ENCODE data around the gene ZNF793.

Gene ZNF793

DNA sequence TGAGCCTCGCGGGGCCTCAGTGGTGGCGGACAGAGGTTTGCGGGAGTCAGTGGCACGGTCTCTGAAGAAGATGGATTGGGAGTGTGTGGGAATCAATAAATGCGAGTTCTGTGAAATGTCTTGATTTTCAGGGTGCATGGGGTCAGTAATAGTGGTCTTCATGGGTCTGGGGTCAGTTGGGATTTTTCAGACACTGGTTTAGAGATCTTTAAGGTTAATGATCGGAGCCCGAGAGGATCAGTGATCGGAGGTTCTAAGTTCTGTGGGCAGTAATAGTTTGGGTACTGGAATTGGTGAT, 377 bp downstream of the ZNF793 start (continued):
- 0 out of 2 replicates have a peak, but pooled peaks have one; percentile 6 for TF ChIP-seq ZNF416 (tag by site-specific recombination; IDR thresholded peaks at IDR 0.05)
- TF ChIP-seq, protein P1, sequence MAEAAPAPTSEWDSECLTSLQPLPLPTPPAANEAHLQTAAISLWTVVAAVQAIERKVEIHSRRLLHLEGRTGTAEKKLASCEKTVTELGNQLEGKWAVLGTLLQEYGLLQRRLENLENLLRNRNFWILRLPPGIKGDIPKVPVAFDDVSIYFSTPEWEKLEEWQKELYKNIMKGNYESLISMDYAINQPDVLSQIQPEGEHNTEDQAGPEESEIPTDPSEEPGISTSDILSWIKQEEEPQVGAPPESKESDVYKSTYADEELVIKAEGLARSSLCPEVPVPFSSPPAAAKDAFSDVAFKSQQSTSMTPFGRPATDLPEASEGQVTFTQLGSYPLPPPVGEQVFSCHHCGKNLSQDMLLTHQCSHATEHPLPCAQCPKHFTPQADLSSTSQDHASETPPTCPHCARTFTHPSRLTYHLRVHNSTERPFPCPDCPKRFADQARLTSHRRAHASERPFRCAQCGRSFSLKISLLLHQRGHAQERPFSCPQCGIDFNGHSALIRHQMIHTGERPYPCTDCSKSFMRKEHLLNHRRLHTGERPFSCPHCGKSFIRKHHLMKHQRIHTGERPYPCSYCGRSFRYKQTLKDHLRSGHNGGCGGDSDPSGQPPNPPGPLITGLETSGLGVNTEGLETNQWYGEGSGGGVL (tag by site-specific recombination; IDR thresholded peaks at IDR 0.05): peak; percentile 37; the same call in 1 of the 2 replicates
- 0 out of 2 replicates have a peak, but pooled peaks have one; percentile 1 for TF ChIP-seq ZNF610 (tag by site-specific recombination; IDR thresholded peaks at IDR 0.05; ENCODE audit: borderline replicate concordance)
- TF ChIP-seq ZNF404 (tag by site-specific recombination; IDR thresholded peaks at IDR 0.05): 0 out of 2 replicates have a peak, but pooled peaks have one; percentile 2
- TF ChIP-seq ZNF585B (tag by site-specific recombination; IDR thresholded peaks at IDR 0.05): 0 out of 2 replicates have a peak, but pooled peaks have one; percentile 15
- TF ChIP-seq, protein P2, sequence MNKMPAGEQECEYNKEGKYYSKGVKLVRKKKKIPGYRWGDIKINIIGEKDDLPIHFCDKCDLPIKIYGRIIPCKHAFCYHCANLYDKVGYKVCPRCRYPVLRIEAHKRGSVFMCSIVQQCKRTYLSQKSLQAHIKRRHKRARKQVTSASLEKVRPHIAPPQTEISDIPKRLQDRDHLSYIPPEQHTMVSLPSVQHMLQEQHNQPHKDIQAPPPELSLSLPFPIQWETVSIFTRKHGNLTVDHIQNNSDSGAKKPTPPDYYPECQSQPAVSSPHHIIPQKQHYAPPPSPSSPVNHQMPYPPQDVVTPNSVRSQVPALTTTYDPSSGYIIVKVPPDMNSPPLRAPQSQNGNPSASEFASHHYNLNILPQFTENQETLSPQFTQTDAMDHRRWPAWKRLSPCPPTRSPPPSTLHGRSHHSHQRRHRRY (tag by site-specific recombination; IDR thresholded peaks at IDR 0.05): 0 out of 2 replicates have a peak, but pooled peaks have one; percentile 68
- 0 out of 2 replicates have a peak, but pooled peaks have one; percentile 3 for TF ChIP-seq KLF16 (tag by site-specific recombination; IDR thresholded peaks at IDR 0.05)
- 0 out of 2 replicates have a peak, but pooled peaks have one; percentile 17 for TF ChIP-seq BCL11A (tag by site-specific recombination; IDR thresholded peaks at IDR 0.05; ENCODE audit: low read depth)
- peak; percentile 74; the same call in 1 of the 2 replicates for TF ChIP-seq BCL11B (tag by site-specific recombination; IDR thresholded peaks at IDR 0.05; ENCODE audit: low read depth)
- TF ChIP-seq ZNF394 (tag by site-specific recombination; IDR thresholded peaks at IDR 0.05; ENCODE audit: borderline replicate concordance): peak; percentile 7; the same call in 1 of the 2 replicates
- TF ChIP-seq ZNF366 (tag by site-specific recombination; conservative IDR thresholded peaks at IDR 0.05): 0 out of 2 replicates have a peak, but pooled peaks have one; percentile 2
- TF ChIP-seq ZNF169 (tag by site-specific recombination; IDR thresholded peaks at IDR 0.05): peak; percentile 74
- TF ChIP-seq EGR2 (tag by site-specific recombination; IDR thresholded peaks at IDR 0.05; ENCODE audit: low read depth): no peak
- TF ChIP-seq ZNF302 (tag by site-specific recombination; IDR thresholded peaks at IDR 0.05; ENCODE audit: low read depth): peak; percentile 7
- TF ChIP-seq ZNF514 (tag by site-specific recombination; IDR thresholded peaks at IDR 0.05): peak; percentile 6; the same call in 1 of the 2 replicates
- TF ChIP-seq ZNF184 (tag by site-specific recombination; IDR thresholded peaks at IDR 0.05): no peak
- TF ChIP-seq, protein P3, sequence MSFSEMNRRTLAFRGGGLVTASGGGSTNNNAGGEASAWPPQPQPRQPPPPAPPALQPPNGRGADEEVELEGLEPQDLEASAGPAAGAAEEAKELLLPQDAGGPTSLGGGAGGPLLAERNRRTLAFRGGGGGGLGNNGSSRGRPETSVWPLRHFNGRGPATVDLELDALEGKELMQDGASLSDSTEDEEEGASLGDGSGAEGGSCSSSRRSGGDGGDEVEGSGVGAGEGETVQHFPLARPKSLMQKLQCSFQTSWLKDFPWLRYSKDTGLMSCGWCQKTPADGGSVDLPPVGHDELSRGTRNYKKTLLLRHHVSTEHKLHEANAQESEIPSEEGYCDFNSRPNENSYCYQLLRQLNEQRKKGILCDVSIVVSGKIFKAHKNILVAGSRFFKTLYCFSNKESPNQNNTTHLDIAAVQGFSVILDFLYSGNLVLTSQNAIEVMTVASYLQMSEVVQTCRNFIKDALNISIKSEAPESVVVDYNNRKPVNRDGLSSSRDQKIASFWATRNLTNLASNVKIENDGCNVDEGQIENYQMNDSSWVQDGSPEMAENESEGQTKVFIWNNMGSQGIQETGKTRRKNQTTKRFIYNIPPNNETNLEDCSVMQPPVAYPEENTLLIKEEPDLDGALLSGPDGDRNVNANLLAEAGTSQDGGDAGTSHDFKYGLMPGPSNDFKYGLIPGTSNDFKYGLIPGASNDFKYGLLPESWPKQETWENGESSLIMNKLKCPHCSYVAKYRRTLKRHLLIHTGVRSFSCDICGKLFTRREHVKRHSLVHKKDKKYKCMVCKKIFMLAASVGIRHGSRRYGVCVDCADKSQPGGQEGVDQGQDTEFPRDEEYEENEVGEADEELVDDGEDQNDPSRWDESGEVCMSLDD (tag by site-specific recombination; IDR thresholded peaks at IDR 0.05): peak; percentile 89
- TF ChIP-seq, protein P4, sequence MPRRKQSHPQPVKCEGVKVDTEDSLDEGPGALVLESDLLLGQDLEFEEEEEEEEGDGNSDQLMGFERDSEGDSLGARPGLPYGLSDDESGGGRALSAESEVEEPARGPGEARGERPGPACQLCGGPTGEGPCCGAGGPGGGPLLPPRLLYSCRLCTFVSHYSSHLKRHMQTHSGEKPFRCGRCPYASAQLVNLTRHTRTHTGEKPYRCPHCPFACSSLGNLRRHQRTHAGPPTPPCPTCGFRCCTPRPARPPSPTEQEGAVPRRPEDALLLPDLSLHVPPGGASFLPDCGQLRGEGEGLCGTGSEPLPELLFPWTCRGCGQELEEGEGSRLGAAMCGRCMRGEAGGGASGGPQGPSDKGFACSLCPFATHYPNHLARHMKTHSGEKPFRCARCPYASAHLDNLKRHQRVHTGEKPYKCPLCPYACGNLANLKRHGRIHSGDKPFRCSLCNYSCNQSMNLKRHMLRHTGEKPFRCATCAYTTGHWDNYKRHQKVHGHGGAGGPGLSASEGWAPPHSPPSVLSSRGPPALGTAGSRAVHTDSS (tag by site-specific recombination; IDR thresholded peaks at IDR 0.05): 0 out of 2 replicates have a peak, but pooled peaks have one; percentile 6
- TF ChIP-seq, protein P5, sequence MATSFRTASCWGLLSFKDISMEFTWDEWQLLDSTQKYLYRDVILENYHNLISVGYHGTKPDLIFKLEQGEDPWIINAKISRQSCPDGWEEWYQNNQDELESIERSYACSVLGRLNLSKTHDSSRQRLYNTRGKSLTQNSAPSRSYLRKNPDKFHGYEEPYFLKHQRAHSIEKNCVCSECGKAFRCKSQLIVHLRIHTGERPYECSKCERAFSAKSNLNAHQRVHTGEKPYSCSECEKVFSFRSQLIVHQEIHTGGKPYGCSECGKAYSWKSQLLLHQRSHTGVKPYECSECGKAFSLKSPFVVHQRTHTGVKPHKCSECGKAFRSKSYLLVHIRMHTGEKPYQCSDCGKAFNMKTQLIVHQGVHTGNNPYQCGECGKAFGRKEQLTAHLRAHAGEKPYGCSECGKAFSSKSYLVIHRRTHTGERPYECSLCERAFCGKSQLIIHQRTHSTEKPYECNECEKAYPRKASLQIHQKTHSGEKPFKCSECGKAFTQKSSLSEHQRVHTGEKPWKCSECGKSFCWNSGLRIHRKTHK (tag by site-specific recombination; IDR thresholded peaks at IDR 0.05): no peak
- TF ChIP-seq, protein P6, sequence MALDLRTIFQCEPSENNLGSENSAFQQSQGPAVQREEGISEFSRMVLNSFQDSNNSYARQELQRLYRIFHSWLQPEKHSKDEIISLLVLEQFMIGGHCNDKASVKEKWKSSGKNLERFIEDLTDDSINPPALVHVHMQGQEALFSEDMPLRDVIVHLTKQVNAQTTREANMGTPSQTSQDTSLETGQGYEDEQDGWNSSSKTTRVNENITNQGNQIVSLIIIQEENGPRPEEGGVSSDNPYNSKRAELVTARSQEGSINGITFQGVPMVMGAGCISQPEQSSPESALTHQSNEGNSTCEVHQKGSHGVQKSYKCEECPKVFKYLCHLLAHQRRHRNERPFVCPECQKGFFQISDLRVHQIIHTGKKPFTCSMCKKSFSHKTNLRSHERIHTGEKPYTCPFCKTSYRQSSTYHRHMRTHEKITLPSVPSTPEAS (tag by site-specific recombination; IDR thresholded peaks at IDR 0.05): no peak
- peak; percentile 6 for TF ChIP-seq ZNF791 (tag by site-specific recombination; IDR thresholded peaks at IDR 0.05)
- TF ChIP-seq WT1 (tag by site-specific recombination; IDR thresholded peaks at IDR 0.05): 0 out of 2 replicates have a peak, but pooled peaks have one; percentile 1
- 0 out of 2 replicates have a peak, but pooled peaks have one; percentile 1 for TF ChIP-seq ZNF561 (tag by site-specific recombination; IDR thresholded peaks at IDR 0.05; ENCODE audit: borderline replicate concordance)
- 0 out of 2 replicates have a peak, but pooled peaks have one; percentile 5 for TF ChIP-seq ZNF146 (tag by site-specific recombination; IDR thresholded peaks at IDR 0.05)
- TF ChIP-seq RBAK (tag by site-specific recombination; IDR thresholded peaks at IDR 0.05): peak; percentile 80; the same call in 1 of the 2 replicates
- TF ChIP-seq ZNF157 (tag by site-specific recombination; IDR thresholded peaks at IDR 0.05): 0 out of 2 replicates have a peak, but pooled peaks have one; percentile 42
- TF ChIP-seq ZNF624 (tag by site-specific recombination; IDR thresholded peaks at IDR 0.05): peak; percentile 4; the same call in 1 of the 2 replicates
- TF ChIP-seq KLF1 (tag by site-specific recombination; IDR thresholded peaks at IDR 0.05): no peak
- TF ChIP-seq ZFP69B (tag by site-specific recombination; IDR thresholded peaks at IDR 0.05): peak; percentile 0; the same call in 1 of the 2 replicates
- no peak for TF ChIP-seq OVOL3 (tag by site-specific recombination; IDR thresholded peaks at IDR 0.05)
